ENCODE measurements around the gene RBBP8. TPM values are rescaled to one million over a fixed set of nuclear protein-coding genes. Genes with fewer than 3 reads are reported as not detected.
"Not testable (repeated sequence)": the region's sequence is repeated elsewhere in the genome, so short reads cannot be mapped to it uniquely, and the experiment has no call there.

The RBBP8 gene
- total RNA-seq, 4 donors from 2014 or later: 12.4 to 23.9 (median 15.4) TPM

DNA sequence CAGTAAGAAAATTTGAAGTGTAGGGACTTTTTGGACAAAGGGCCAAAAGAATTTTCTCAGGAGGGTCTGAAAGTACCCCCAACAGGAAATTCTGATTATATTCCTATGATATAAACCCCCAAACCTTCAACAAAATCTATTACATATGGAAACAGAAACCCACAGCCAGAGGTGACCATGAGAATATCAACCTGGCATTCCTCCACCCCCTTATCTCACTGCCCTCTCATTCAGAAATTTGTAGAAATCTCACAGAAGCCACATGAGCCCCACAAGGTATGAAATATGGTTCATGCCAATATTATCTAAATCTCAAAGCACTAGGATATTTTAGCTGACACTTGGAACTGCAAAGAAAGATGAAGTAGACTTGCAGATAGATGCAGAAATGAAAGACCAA, 31.0 kb upstream of the RBBP8 start:
- Histone ChIP-seq H3K36me3 (no peaks in the 10 kb centered on the region), H3K27ac (replicated peaks in 1 of 4) (no peak overlapping the region), H3K4me1 (no peaks in the 10 kb centered on the region), H3K9me3 (no peaks in the 10 kb centered on the region), H3K4me3 (no peak overlapping the region), H3K27me3 (no peaks in the 10 kb centered on the region)
- intact Hi-C loops (cut with DNase I): no loop called here
- TF ChIP-seq POLR2AphosphoS5 (IDR thresholded peaks at IDR 0.05): no peak
- TF ChIP-seq POLR2A (IDR thresholded peaks at IDR 0.05; ENCODE audit: low read depth): no peak
- TF ChIP-seq CTCF (IDR thresholded peaks at IDR 0.05): no peak
- TF ChIP-seq EP300 (IDR thresholded peaks at IDR 0.05): no peak
- DNase-seq (ENCODE audit: extremely low spot score): no peak

GRCh38 chr18:22903248-22903647, 29.9 kb upstream of the RBBP8 start:
- WGBS: 82% methylated on average over 2 of the region's 2 CpGs
- H3K27ac ChIP-seq (replicated peaks in 1 of 4); H3K4me1 ChIP-seq; DNase-seq (ENCODE audit: extremely low spot score); H3K36me3 ChIP-seq; H3K27me3 ChIP-seq; intact Hi-C loops (cut with DNase I); H3K9me3 ChIP-seq; H3K4me3 ChIP-seq: not testable (repeated sequence)

GRCh38 chr18:22912149-22912548, 21.0 kb upstream of the RBBP8 start:
- WGBS: 100% methylated on average over 1 of the region's 1 CpG
- H3K36me3 ChIP-seq: no peaks in the 10 kb centered on the region
- H3K4me3 ChIP-seq: no peak overlapping the region
- no peaks in the 10 kb centered on the region for H3K9me3 ChIP-seq
- no peaks in the 10 kb centered on the region for H3K27me3 ChIP-seq
- intact Hi-C loops (cut with DNase I): no loop called here
- no peak overlapping the region for H3K27ac ChIP-seq (replicated peaks in 1 of 4)
- no peaks in the 10 kb centered on the region for H3K4me1 ChIP-seq
- no peak for DNase-seq (ENCODE audit: extremely low spot score)
- no peak for TF ChIP-seq CTCF (IDR thresholded peaks at IDR 0.05)
- no peak for TF ChIP-seq POLR2A (IDR thresholded peaks at IDR 0.05; ENCODE audit: low read depth)

GRCh38 chr18:22912835-22913234, 20.3 kb upstream of the RBBP8 start:
- DNase-seq (ENCODE audit: extremely low spot score): no peak
- H3K36me3 ChIP-seq: no peaks in the 10 kb centered on the region
- H3K27ac ChIP-seq (replicated peaks in 1 of 4): no peak overlapping the region
- WGBS: 82% methylated on average over 1 of the region's 1 CpG
- no peak for TF ChIP-seq POLR2AphosphoS5 (IDR thresholded peaks at IDR 0.05)
- TF ChIP-seq CTCF (IDR thresholded peaks at IDR 0.05): no peak
- no peak for TF ChIP-seq POLR2A (IDR thresholded peaks at IDR 0.05; ENCODE audit: low read depth)
- no peak for TF ChIP-seq EP300 (IDR thresholded peaks at IDR 0.05)
- H3K4me3 ChIP-seq: no peak overlapping the region
- H3K27me3 ChIP-seq: no peaks in the 10 kb centered on the region
- intact Hi-C loops (cut with DNase I): no loop called here
- H3K9me3 ChIP-seq: no peaks in the 10 kb centered on the region
- no peaks in the 10 kb centered on the region for H3K4me1 ChIP-seq

- 97% methylated on average over 3 of the region's 3 CpGs for WGBS
- no peaks in the 10 kb centered on the region for H3K9me3 ChIP-seq
- H3K27me3 ChIP-seq: no peaks in the 10 kb centered on the region
- H3K4me3 ChIP-seq: no peak overlapping the region
- intact Hi-C loops (cut with DNase I): no loop called here
- H3K27ac ChIP-seq (replicated peaks in 1 of 4): no peak overlapping the region
- H3K36me3 ChIP-seq: no peaks in the 10 kb centered on the region
- TF ChIP-seq CTCF (IDR thresholded peaks at IDR 0.05) (no peak), POLR2AphosphoS5 (IDR thresholded peaks at IDR 0.05) (no peak), EP300 (IDR thresholded peaks at IDR 0.05) (no peak), POLR2A (IDR thresholded peaks at IDR 0.05; ENCODE audit: low read depth) (no peak)
- no peaks in the 10 kb centered on the region for H3K4me1 ChIP-seq
- DNase-seq (ENCODE audit: extremely low spot score): no peak
These were observed 19.3 kb upstream of the RBBP8 start for GRCh38 chr18:22913861-22914260.

All from esophagus muscularis mucosa (tissue), 4 donors.